Trophoblast cell (in vitro differentiated cells and primary cell): ENCODE data around the gene SCD5.

ENCODE experiments used
- DNase-seq, 2 donors: peaks; one replicate each; pipeline ENCODE4 v3.0.0-alpha.2; 2016
- H2AFZ ChIP-seq: 2 replicates; pipeline ENCODE4 v1.6.1; 2013; ENCODE audit warnings: low read length, moderate library complexity, mild to moderate bottlenecking; ENCODE audit not compliant: insufficient read depth, poor library complexity
- H2AK5ac ChIP-seq: 2 replicates; pipeline ENCODE4 v1.6.1; 2013; ENCODE audit warnings: mild to moderate bottlenecking, low read length
- H2BK120ac ChIP-seq: 2 replicates; pipeline ENCODE4 v1.6.1; 2013; ENCODE audit warnings: low read length, mild to moderate bottlenecking, moderate library complexity; ENCODE audit not compliant: insufficient read depth, poor library complexity
- H2BK12ac ChIP-seq: 2 replicates; pipeline ENCODE4 v1.6.1; 2013; ENCODE audit warnings: mild to moderate bottlenecking, low read length, moderate library complexity
- H2BK5ac ChIP-seq: 2 replicates; pipeline ENCODE4 v1.6.1; 2013; ENCODE audit warnings: low read length, low read depth, moderate library complexity, mild to moderate bottlenecking; ENCODE audit not compliant: poor library complexity
- H3K14ac ChIP-seq: 2 replicates; pipeline ENCODE4 v1.6.1; 2013; ENCODE audit warnings: mild to moderate bottlenecking, low read length
- H3K18ac ChIP-seq: 2 replicates; pipeline ENCODE4 v1.6.1; 2013; ENCODE audit warnings: mild to moderate bottlenecking, low read length
- H3K23ac ChIP-seq: 2 replicates; pipeline ENCODE4 v1.6.1; 2013; ENCODE audit warnings: low read length
- H3K27ac ChIP-seq: 2 replicates; pipeline ENCODE4 v1.5.1; 2013; ENCODE audit warnings: low read depth, mild to moderate bottlenecking, inconsistent platforms, low read length, moderate library complexity
- H3K27me3 ChIP-seq: 2 replicates; pipeline ENCODE4 v1.6.1; 2013; ENCODE audit warnings: inconsistent platforms, mild to moderate bottlenecking, low read length, moderate library complexity; ENCODE audit not compliant: insufficient read depth
- H3K36me3 ChIP-seq, 2 experiments: 1 replicate in 1 of 2; 2 replicates in 1 of 2; pipeline ENCODE4 v1.6.1; 2013; ENCODE audit warnings: low read length in 2 of 2, mild to moderate bottlenecking in 2 of 2, moderate library complexity in 1 of 2; ENCODE audit not compliant: insufficient read depth in 2 of 2, control insufficient read depth in 1 of 2
- H3K4ac ChIP-seq: 2 replicates; pipeline ENCODE4 v1.6.1; 2013; ENCODE audit warnings: low read depth, mild to moderate bottlenecking, low read length, moderate library complexity
- H3K4me1 ChIP-seq, 2 experiments: 1 replicate in 1 of 2; 2 replicates in 1 of 2; pipeline ENCODE4 v1.6.1; 2013; ENCODE audit warnings: low read length in 2 of 2, mild to moderate bottlenecking in 2 of 2, moderate library complexity in 1 of 2; ENCODE audit not compliant: insufficient read depth in 2 of 2, control insufficient read depth in 1 of 2
- H3K4me2 ChIP-seq: 2 replicates; pipeline ENCODE4 v1.6.1; 2013; ENCODE audit warnings: inconsistent platforms, mild to moderate bottlenecking, low read length, moderate library complexity
- H3K4me3 ChIP-seq: 2 replicates; pipeline ENCODE4 v1.5.1; 2013; ENCODE audit warnings: mild to moderate bottlenecking, low read depth, low read length, inconsistent platforms
- H3K79me1 ChIP-seq: one replicate; pipeline ENCODE4 v1.6.1; 2013; ENCODE audit warnings: low read length
- H3K79me2 ChIP-seq: 2 replicates; pipeline ENCODE4 v1.6.1; 2013; ENCODE audit warnings: low read length, mild to moderate bottlenecking; ENCODE audit not compliant: control insufficient read depth, insufficient read depth, poor library complexity
- H3K9ac ChIP-seq: 2 replicates; pipeline ENCODE4 v1.6.1; 2013; ENCODE audit warnings: mild to moderate bottlenecking, low read length
- H3K9me3 ChIP-seq: 2 replicates; pipeline ENCODE4 v1.6.1; 2013; ENCODE audit warnings: low read depth, mild to moderate bottlenecking, control low read depth, inconsistent platforms, low read length; ENCODE audit not compliant: insufficient read depth
- H4K12ac ChIP-seq: 2 replicates; pipeline ENCODE4 v1.6.1; 2013; ENCODE audit warnings: low read depth, mild to moderate bottlenecking, low read length, moderate library complexity
- H4K8ac ChIP-seq: 2 replicates; pipeline ENCODE4 v1.6.1; 2013; ENCODE audit warnings: low read depth, mild to moderate bottlenecking, low read length, moderate library complexity
- H4K91ac ChIP-seq: one replicate; pipeline ENCODE4 v1.6.1; 2013; ENCODE audit warnings: low read depth, mild to moderate bottlenecking, low read length, moderate library complexity
- WGBS: extraction: QIAGEN DNeasy Blood & Tissue Kit; methylation state at CpG from one replicate; pipeline ENCODE4 v1.1.7; 2013; ENCODE audit warnings: missing lambda C conversion rate; ENCODE audit not compliant: insufficient read length, insufficient coverage; ENCODE audit errors: extremely low coverage; 5-methylcytosine and 5-hydroxymethylcytosine counted together

Gene SCD5

GRCh38 chr4:82618103-82618720, 180.4 kb downstream of the SCD5 start:
- H3K79me1 ChIP-seq = no peaks in the 10 kb centered on the region
- no peak overlapping the region for H2BK120ac ChIP-seq
- no peaks in the 10 kb centered on the region for H3K4me1 ChIP-seq
- H4K91ac ChIP-seq = no peak overlapping the region
- no peak overlapping the region for H3K4ac ChIP-seq
- H3K4me3 ChIP-seq = no peak overlapping the region
- H4K12ac ChIP-seq = no peak overlapping the region
- H2BK5ac ChIP-seq = no peak overlapping the region
- no peak overlapping the region for H2BK12ac ChIP-seq
- no peak overlapping the region for H3K14ac ChIP-seq
- no peaks in the 10 kb centered on the region for H3K27me3 ChIP-seq
- no peaks in the 10 kb centered on the region for H3K79me2 ChIP-seq
- DNase-seq = no peak
- no peak overlapping the region for H3K4me2 ChIP-seq
- H4K8ac ChIP-seq = no peak overlapping the region
- no peak overlapping the region for H2AFZ ChIP-seq
- H3K23ac ChIP-seq = no peak overlapping the region
- H3K9ac ChIP-seq = no peak overlapping the region
- WGBS = no CpG with 5 or more reads among the region's 2 CpGs
- peaks cover 2% of the 10 kb centered on the region for H3K9me3 ChIP-seq
- no peak overlapping the region for H3K27ac ChIP-seq
- H3K36me3 ChIP-seq = no peaks in the 10 kb centered on the region
- H2AK5ac ChIP-seq = no peak overlapping the region
- no peak overlapping the region for H3K18ac ChIP-seq

DNA sequence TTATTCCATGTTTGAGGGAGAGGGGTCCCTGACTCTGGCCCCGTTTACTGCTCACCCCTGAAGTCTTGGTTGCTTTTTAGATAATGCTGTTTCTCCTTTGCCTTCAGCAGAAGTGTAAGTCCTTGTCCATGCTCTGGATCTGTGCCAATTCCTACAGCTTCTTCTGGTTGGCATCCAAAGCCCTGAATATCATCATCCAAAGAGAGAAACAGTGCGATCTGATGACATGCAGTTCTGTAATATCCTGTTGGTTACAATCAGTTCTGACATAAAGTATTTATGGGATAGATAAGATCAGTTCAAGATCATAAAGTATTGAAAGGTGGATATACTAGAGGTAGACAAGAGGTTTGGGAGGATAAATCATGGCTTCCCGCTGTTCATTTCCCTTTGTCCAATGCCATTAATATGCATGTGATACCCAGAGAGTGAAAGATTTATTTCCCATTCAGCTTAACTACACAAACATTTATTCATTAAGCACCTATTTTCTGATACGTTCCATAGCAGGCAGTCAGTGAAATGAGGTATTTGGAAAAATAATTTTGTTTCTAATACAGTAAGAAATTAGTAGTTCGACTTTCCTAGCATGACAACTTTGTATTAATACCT, 183.7 kb downstream of the SCD5 start:
- Histone ChIP-seq H3K4me3 (no peak overlapping the region), H2AK5ac (no peak overlapping the region), H4K91ac (no peak overlapping the region), H3K27me3 (no peaks in the 10 kb centered on the region), H3K23ac (no peak overlapping the region), H4K8ac (no peak overlapping the region), H3K14ac (no peak overlapping the region), H3K4me1 (no peaks in the 10 kb centered on the region), H3K27ac (no peak overlapping the region), H2BK5ac (no peak overlapping the region), H4K12ac (no peak overlapping the region), H2BK120ac (no peak overlapping the region), H3K36me3 (no peaks in the 10 kb centered on the region), H3K79me1 (no peaks in the 10 kb centered on the region), H3K4ac (no peak overlapping the region), H2BK12ac (no peak overlapping the region), H2AFZ (no peak overlapping the region), H3K9ac (no peak overlapping the region), H3K9me3 (peaks cover 2% of the 10 kb centered on the region), H3K4me2 (no peak overlapping the region), H3K79me2 (no peaks in the 10 kb centered on the region), H3K18ac (no peak overlapping the region)
- DNase-seq = no peak
- no CpG with 5 or more reads among the region's 5 CpGs for WGBS

DNA sequence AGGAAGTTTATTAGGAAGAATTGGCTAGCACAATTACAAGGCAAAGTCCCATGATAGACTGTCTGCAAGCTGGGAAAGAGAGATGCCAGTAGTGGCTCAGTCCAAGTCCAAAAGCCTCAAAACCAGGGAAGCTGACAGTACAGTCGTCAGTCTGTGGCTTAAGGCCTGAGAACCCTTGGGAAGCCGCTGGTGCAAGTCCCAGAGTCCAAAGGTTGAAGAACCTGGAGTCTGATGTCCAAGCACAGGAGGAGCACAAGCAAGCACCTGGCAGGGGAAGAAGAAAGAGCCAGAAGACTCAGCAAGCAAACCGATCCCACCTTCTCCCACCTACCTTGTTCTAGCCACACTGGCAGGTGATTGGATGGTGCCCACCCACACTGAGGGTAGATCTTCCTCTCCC, 185.5 kb downstream of the SCD5 start:
- H3K27ac ChIP-seq = no peak overlapping the region
- H4K12ac ChIP-seq = no peak overlapping the region
- no peaks in the 10 kb centered on the region for H3K27me3 ChIP-seq
- WGBS = no CpG with 5 or more reads among the region's 3 CpGs
- H2BK5ac ChIP-seq = no peak overlapping the region
- H3K4me3 ChIP-seq = no peak overlapping the region
- no peak overlapping the region for H3K14ac ChIP-seq
- H3K79me2 ChIP-seq = no peaks in the 10 kb centered on the region
- no peak overlapping the region for H2BK120ac ChIP-seq
- H3K4me1 ChIP-seq = no peaks in the 10 kb centered on the region
- no peak for DNase-seq
- no peak overlapping the region for H4K8ac ChIP-seq
- H2BK12ac ChIP-seq = no peak overlapping the region
- no peaks in the 10 kb centered on the region for H3K36me3 ChIP-seq
- H3K4me2 ChIP-seq = no peak overlapping the region
- H3K79me1 ChIP-seq = no peaks in the 10 kb centered on the region
- H2AK5ac ChIP-seq = no peak overlapping the region
- H3K4ac ChIP-seq = no peak overlapping the region
- H3K9me3 ChIP-seq = no peaks in the 10 kb centered on the region
- no peak overlapping the region for H4K91ac ChIP-seq
- no peak overlapping the region for H3K18ac ChIP-seq
- no peak overlapping the region for H3K9ac ChIP-seq
- H2AFZ ChIP-seq = no peak overlapping the region
- H3K23ac ChIP-seq = no peak overlapping the region

GRCh38 chr4:82611982-82612381, 186.6 kb downstream of the SCD5 start:
- no peaks in the 10 kb centered on the region for H3K79me1 ChIP-seq
- H2AFZ ChIP-seq = no peak overlapping the region
- no peak overlapping the region for H3K27ac ChIP-seq
- H3K36me3 ChIP-seq = no peaks in the 10 kb centered on the region
- no peak overlapping the region for H2BK5ac ChIP-seq
- H3K79me2 ChIP-seq = no peaks in the 10 kb centered on the region
- no peak overlapping the region for H3K23ac ChIP-seq
- no peak overlapping the region for H4K8ac ChIP-seq
- no peak overlapping the region for H4K12ac ChIP-seq
- no peak overlapping the region for H3K4me2 ChIP-seq
- H3K4me1 ChIP-seq = no peaks in the 10 kb centered on the region
- H3K18ac ChIP-seq = no peak overlapping the region
- no peak overlapping the region for H3K4me3 ChIP-seq
- DNase-seq = no peak
- H3K4ac ChIP-seq = no peak overlapping the region
- no peak overlapping the region for H2AK5ac ChIP-seq
- H3K14ac ChIP-seq = no peak overlapping the region
- H3K27me3 ChIP-seq = no peaks in the 10 kb centered on the region
- no peak overlapping the region for H2BK12ac ChIP-seq
- WGBS = no CpG with 5 or more reads among the region's 5 CpGs
- H4K91ac ChIP-seq = no peak overlapping the region
- H3K9me3 ChIP-seq = no peaks in the 10 kb centered on the region
- no peak overlapping the region for H3K9ac ChIP-seq
- H2BK120ac ChIP-seq = no peak overlapping the region
